OCI-LY1 (cell line): ENCODE results near the gene TUBA3E.
"Not testable (repeated sequence)": the region's sequence is repeated elsewhere in the genome, so short reads cannot be mapped to it uniquely, and the experiment has no call there.

Experiments
- CTCF ChIP-seq: fragments of 200-600 bp; sonication (generic), shearing (Covaris generic); IDR thresholded peaks from 2 replicates; pipeline ENCODE4 v1.5.1; 2017; ENCODE audit warnings: mild to moderate bottlenecking, antibody characterized with exemption, low read length, moderate library complexity, mixed read lengths
- EZH2 ChIP-seq: fragments of 200-600 bp; sonication (generic), shearing (Covaris generic); IDR thresholded peaks from 2 replicates; pipeline ENCODE4 v1.8.0; 2017; ENCODE audit warnings: borderline replicate concordance, mixed run types, mild to moderate bottlenecking, antibody characterized with exemption, low read length, moderate library complexity, mixed read lengths

- not testable (repeated sequence) for TF ChIP-seq EZH2, CTCF
Measured at GRCh38 chr2:130222523-130222922, 24.3 kb upstream of the TUBA3E start.
